GM18858 (cell line): ENCODE results near the gene RGCC.
A peak's percentile ranks its signal among the peaks of the same experiment; 100 is the strongest.
"Not testable (repeated sequence)": the region's sequence is repeated elsewhere in the genome, so short reads cannot be mapped to it uniquely, and the experiment has no call there.

Source experiments
- ATAC-seq: cut with Tn5 transposase; IDR thresholded peaks from one replicate; pipeline ENCODE4 v1.9.1; 2021; ENCODE audit not compliant: unreplicated experiment

The RGCC gene

GRCh38 chr13:41488124-41488523 lies 30.8 kb downstream of the RGCC start:
- no peak for ATAC-seq

GRCh38 chr13:41490371-41491015 lies 33.1 kb downstream of the RGCC start:
- no peak for ATAC-seq

GRCh38 chr13:41491436-41491835 lies 34.1 kb downstream of the RGCC start:
- no peak for ATAC-seq

- ATAC-seq = peak; percentile 66
Observed at GRCh38 chr13:41492432-41493260, 35.3 kb downstream of the RGCC start.

GRCh38 chr13:41494202-41494601 lies 36.9 kb downstream of the RGCC start:
- ATAC-seq = no peak

GRCh38 chr13:41495044-41495443 lies 37.7 kb downstream of the RGCC start:
- no peak for ATAC-seq

- ATAC-seq = no peak
Observed at GRCh38 chr13:41496420-41497234, 39.3 kb downstream of the RGCC start.

GRCh38 chr13:41497436-41497835 lies 40.1 kb downstream of the RGCC start:
- ATAC-seq = no peak

GRCh38 chr13:41499452-41499851 lies 42.1 kb downstream of the RGCC start:
- no peak for ATAC-seq

GRCh38 chr13:41500511-41500910 lies 43.2 kb downstream of the RGCC start:
- ATAC-seq = no peak

- no peak for ATAC-seq
Observed at GRCh38 chr13:41501281-41501680, 43.9 kb downstream of the RGCC start.

- no peak for ATAC-seq
Observed at GRCh38 chr13:41502031-41502430, 44.7 kb downstream of the RGCC start.

GRCh38 chr13:41502673-41503072 lies 45.3 kb downstream of the RGCC start:
- peak; percentile 77 for ATAC-seq

GRCh38 chr13:41503356-41503755 lies 46.0 kb downstream of the RGCC start:
- ATAC-seq = no peak

- not testable (repeated sequence) for ATAC-seq
Observed at GRCh38 chr13:41504657-41505056, 47.3 kb downstream of the RGCC start.

- no peak for ATAC-seq
Observed at GRCh38 chr13:41505209-41505835, 48.0 kb downstream of the RGCC start.

- ATAC-seq = no peak
Observed at GRCh38 chr13:41506312-41506711, 49.0 kb downstream of the RGCC start.

GRCh38 chr13:41509971-41510370 lies 52.6 kb downstream of the RGCC start:
- ATAC-seq = no peak

GRCh38 chr13:41511827-41512226 lies 54.5 kb downstream of the RGCC start:
- no peak for ATAC-seq

GRCh38 chr13:41512441-41512840 lies 55.1 kb downstream of the RGCC start:
- ATAC-seq = no peak

GRCh38 chr13:41513600-41513999 lies 56.2 kb downstream of the RGCC start:
- no peak for ATAC-seq
